Measurements from ENCODE around the gene SECISBP2. TPM values are rescaled to one million over a fixed set of nuclear protein-coding genes. Genes with fewer than 3 reads are reported as not detected.

The SECISBP2 gene
- total RNA-seq, 1 donor from 2014 or later: 78.0 TPM

GRCh38 chr9:89363921-89364665, 45.8 kb downstream of the SECISBP2 start:
- no peaks in the 10 kb centered on the region for H3K27me3 Mint-ChIP-seq (ENCODE audit: low read depth)
- no peak overlapping the region for H3K4me3 Mint-ChIP-seq
- no peak for DNase-seq (ENCODE audit: low spot score in 2 of 2, unreplicated experiment in 2 of 2)
- peaks cover 14% of the 10 kb centered on the region for H3K36me3 Mint-ChIP-seq
- no peak for TF ChIP-seq CTCF (IDR thresholded peaks at IDR 0.05; ENCODE audit: unreplicated experiment)
- H3K4me1 Mint-ChIP-seq: peaks cover 3% of the 10 kb centered on the region
- H3K9me3 Mint-ChIP-seq: no peaks in the 10 kb centered on the region
- H3K27ac Mint-ChIP-seq: no peak overlapping the region

GRCh38 chr9:89364666-89365531, 46.6 kb downstream of the SECISBP2 start:
- H3K36me3 Mint-ChIP-seq: peaks cover 14% of the 10 kb centered on the region
- TF ChIP-seq CTCF (IDR thresholded peaks at IDR 0.05; ENCODE audit: unreplicated experiment): no peak
- no peaks in the 10 kb centered on the region for H3K27me3 Mint-ChIP-seq (ENCODE audit: low read depth)
- H3K4me3 Mint-ChIP-seq: no peak overlapping the region
- no peak overlapping the region for H3K27ac Mint-ChIP-seq
- no peak for DNase-seq (ENCODE audit: low spot score in 2 of 2, unreplicated experiment in 2 of 2)
- H3K9me3 Mint-ChIP-seq: no peaks in the 10 kb centered on the region
- peaks cover 3% of the 10 kb centered on the region for H3K4me1 Mint-ChIP-seq

- Mint-ChIP-seq H3K9me3 (no peaks in the 10 kb centered on the region), H3K27me3 (ENCODE audit: low read depth) (no peaks in the 10 kb centered on the region), H3K4me3 (no peak overlapping the region), H3K27ac (no peak overlapping the region), H3K36me3 (peaks cover 13% of the 10 kb centered on the region), H3K4me1 (peaks cover 1% of the 10 kb centered on the region)
- no peak for TF ChIP-seq CTCF (IDR thresholded peaks at IDR 0.05; ENCODE audit: unreplicated experiment)
- no peak for DNase-seq (ENCODE audit: low spot score in 2 of 2, unreplicated experiment in 2 of 2)
These were observed 47.2 kb downstream of the SECISBP2 start for GRCh38 chr9:89365532-89365912.

GRCh38 chr9:89366711-89367110, 48.4 kb downstream of the SECISBP2 start:
- Mint-ChIP-seq H3K4me1 (no peaks in the 10 kb centered on the region), H3K36me3 (peaks cover 2% of the 10 kb centered on the region), H3K9me3 (no peaks in the 10 kb centered on the region), H3K27ac (no peak overlapping the region), H3K27me3 (ENCODE audit: low read depth) (no peaks in the 10 kb centered on the region), H3K4me3 (no peak overlapping the region)
- TF ChIP-seq CTCF (IDR thresholded peaks at IDR 0.05; ENCODE audit: unreplicated experiment): no peak
- no peak for DNase-seq (ENCODE audit: low spot score in 2 of 2, unreplicated experiment in 2 of 2)

- no peak overlapping the region for H3K27ac Mint-ChIP-seq
- TF ChIP-seq CTCF (IDR thresholded peaks at IDR 0.05; ENCODE audit: unreplicated experiment): no peak
- no peaks in the 10 kb centered on the region for H3K9me3 Mint-ChIP-seq
- H3K27me3 Mint-ChIP-seq (ENCODE audit: low read depth): no peaks in the 10 kb centered on the region
- H3K4me1 Mint-ChIP-seq: no peaks in the 10 kb centered on the region
- no peak overlapping the region for H3K4me3 Mint-ChIP-seq
- no peak for DNase-seq (ENCODE audit: low spot score in 2 of 2, unreplicated experiment in 2 of 2)
- no peaks in the 10 kb centered on the region for H3K36me3 Mint-ChIP-seq
These were observed 49.0 kb downstream of the SECISBP2 start for GRCh38 chr9:89367281-89367680.

Data from mesothelial cell of epicardium (in vitro differentiated cells).